IPS DF 19.7 (cell line): ENCODE measurements around the gene AP1S1.
"Not testable (repeated sequence)": the region's sequence is repeated elsewhere in the genome, so short reads cannot be mapped to it uniquely, and the experiment has no call there.

ENCODE experiments used
- DNase-seq: peaks from one replicate; pipeline ENCODE4 v3.0.0-alpha.2; 2013; ENCODE audit warnings: low read depth, low spot score

The AP1S1 gene

GRCh38 chr7:101153969-101154692 is at the start of gene AP1S1:
AP1S1 (plus strand) TSS chr7:101154476; CDS start chr7:101154515, 39 bp downstream.
- peak; percentile 100 for DNase-seq

- DNase-seq = no peak
Observed at GRCh38 chr7:101104799-101105198, 49.5 kb upstream of the AP1S1 start.

- not testable (repeated sequence) for DNase-seq
Observed at GRCh38 chr7:101105248-101105647, 49.0 kb upstream of the AP1S1 start.

- DNase-seq = no peak
Observed at GRCh38 chr7:101106386-101106785, 47.9 kb upstream of the AP1S1 start.

GRCh38 chr7:101108330-101108857 is 45.9 kb upstream of the AP1S1 start:
- DNase-seq = no peak

- DNase-seq = no peak
Observed at GRCh38 chr7:101108961-101109360, 45.3 kb upstream of the AP1S1 start.

- no peak for DNase-seq
Observed at GRCh38 chr7:101109368-101109767, 44.9 kb upstream of the AP1S1 start.

GRCh38 chr7:101111261-101111660 is 43.0 kb upstream of the AP1S1 start:
- no peak for DNase-seq

GRCh38 chr7:101112233-101112632 is 42.0 kb upstream of the AP1S1 start:
- DNase-seq = no peak

GRCh38 chr7:101113140-101113539 is 41.1 kb upstream of the AP1S1 start:
- DNase-seq = not testable (repeated sequence)

- DNase-seq = no peak
Observed at GRCh38 chr7:101113836-101114235, 40.4 kb upstream of the AP1S1 start.

GRCh38 chr7:101114492-101114891 is 39.8 kb upstream of the AP1S1 start:
- no peak for DNase-seq

- DNase-seq = no peak
Observed at GRCh38 chr7:101115215-101115614, 39.1 kb upstream of the AP1S1 start.

GRCh38 chr7:101116898-101117297 is 37.4 kb upstream of the AP1S1 start:
- DNase-seq = no peak

- no peak for DNase-seq
Observed at GRCh38 chr7:101118856-101119255, 35.4 kb upstream of the AP1S1 start.

GRCh38 chr7:101119876-101120275 is 34.4 kb upstream of the AP1S1 start:
- DNase-seq = no peak

- no peak for DNase-seq
Observed at GRCh38 chr7:101120315-101120714, 34.0 kb upstream of the AP1S1 start.

- DNase-seq = not testable (repeated sequence)
Observed at GRCh38 chr7:101121631-101121990, 32.7 kb upstream of the AP1S1 start.

GRCh38 chr7:101121991-101122932 is 32.0 kb upstream of the AP1S1 start:
- DNase-seq = peak; percentile 83

- no peak for DNase-seq
Observed at GRCh38 chr7:101122933-101123702, 31.2 kb upstream of the AP1S1 start.

GRCh38 chr7:101123703-101124068 is 30.6 kb upstream of the AP1S1 start:
- DNase-seq = no peak
